H1 (cell line): Measurements from ENCODE around the gene ZSCAN30. TPM values are rescaled to one million over a fixed set of nuclear protein-coding genes. Genes with fewer than 3 reads are reported as not detected.

Source experiments
- ATF2 ChIP-seq: IDR thresholded peaks from 2 replicates; pipeline ENCODE4 v1.6.1; 2012; ENCODE audit warnings: low read length, inconsistent platforms
- CBX8 ChIP-seq: fragments of 300-800, 300-1000 bp; sonication (generic); IDR thresholded peaks from 2 replicates; pipeline ENCODE4 v1.7.1; 2016; ENCODE audit warnings: low read depth, low read length, borderline replicate concordance
- SRF ChIP-seq: IDR thresholded peaks from 2 replicates; pipeline ENCODE4 v1.6.1; 2011; ENCODE audit warnings: mild to moderate bottlenecking, low read depth, low read length, moderate library complexity
- polyA plus RNA-seq, 7 experiments: library from polyadenylated mRNA; depleted of rRNA in 3 of 7; stranded (reverse) in 5 of 7; unstranded in 2 of 7; fragments of >200 nt in 5 of 7; fragments of 200-250 nt in 2 of 7; gene quantifications; 1 replicate in 5 of 7; 2 replicates in 1 of 7; 4 replicates in 1 of 7; pipeline versions ENCODE4 v1.2.1 to v1.2.3, GENCODE V29; 2011 to 2013; ENCODE audit warnings: missing spikeins in 2 of 7, mixed read lengths in 2 of 7
- total RNA-seq: library from RNA; stranded (reverse); fragmentation: NEBNext Ultra II Directional; extraction: Animal tissue kit (Norgen Biotek cat#: 25700); gene quantifications from 2 replicates; pipeline ENCODE4 v1.2.1, GENCODE V29; 2021

The ZSCAN30 gene
- total and polyA plus RNA-seq, 2 of the 8 experiments (the other 6 are each of a cell fraction or from before 2014, with no cell fraction given) = 4.4 to 10.3 TPM

- TF ChIP-seq CBX8 (no peak), ATF2 (no peak), SRF (no peak)
Measured at GRCh38 chr18:35231052-35231451, 59.0 kb downstream of the ZSCAN30 start (continued).
